ENCODE results near the gene RFX1.
"Not testable (repeated sequence)": the region's sequence is repeated elsewhere in the genome, so short reads cannot be mapped to it uniquely, and the experiment has no call there.

Gene RFX1

DNA sequence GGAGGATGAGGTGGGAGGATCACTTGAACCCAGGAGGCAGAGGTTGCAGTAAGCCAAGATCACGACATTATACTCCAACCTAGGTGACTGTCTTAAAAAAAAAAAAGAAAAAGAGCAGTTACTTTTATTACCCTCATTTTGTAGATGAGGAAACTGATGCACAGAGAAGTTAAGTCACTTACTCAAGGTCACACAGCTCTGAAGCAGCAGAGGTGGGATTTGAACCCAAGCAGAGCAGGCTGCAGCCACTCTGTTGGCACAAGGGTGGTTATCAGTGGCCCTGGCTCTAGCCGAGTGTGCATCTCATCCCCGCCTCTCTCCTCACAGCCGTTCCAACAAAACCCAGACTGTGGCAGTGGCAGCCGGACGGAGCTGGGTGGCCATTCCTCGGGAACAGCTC is 33.1 kb upstream of the RFX1 start:
- no peaks in the 10 kb centered on the region for H3K36me3 ChIP-seq (replicated peaks; ENCODE audit: low read depth, low read length)
- no peak overlapping the region for H3K27ac ChIP-seq (ENCODE audit: low read length)
- no peak overlapping the region for H3K4me2 ChIP-seq (ENCODE audit: low read length)
- H3K9ac ChIP-seq (ENCODE audit: low read length), result no peak overlapping the region
- no peak overlapping the region for H3K4me3 ChIP-seq (ENCODE audit: low read length)
- no peak overlapping the region for H2AFZ ChIP-seq (ENCODE audit: low read depth, low read length)
- no peaks in the 10 kb centered on the region for H4K20me1 ChIP-seq (ENCODE audit: insufficient read depth, low read length)
- no peaks in the 10 kb centered on the region for H3K79me2 ChIP-seq (ENCODE audit: low read length)
- H3K27me3 ChIP-seq (ENCODE audit: low read depth, low read length), result no peaks in the 10 kb centered on the region
- no peaks in the 10 kb centered on the region for H3K9me3 ChIP-seq (ENCODE audit: insufficient read depth, low read length)
- no peaks in the 10 kb centered on the region for H3K4me1 ChIP-seq (ENCODE audit: low read length)
- TF ChIP-seq, protein P1, sequence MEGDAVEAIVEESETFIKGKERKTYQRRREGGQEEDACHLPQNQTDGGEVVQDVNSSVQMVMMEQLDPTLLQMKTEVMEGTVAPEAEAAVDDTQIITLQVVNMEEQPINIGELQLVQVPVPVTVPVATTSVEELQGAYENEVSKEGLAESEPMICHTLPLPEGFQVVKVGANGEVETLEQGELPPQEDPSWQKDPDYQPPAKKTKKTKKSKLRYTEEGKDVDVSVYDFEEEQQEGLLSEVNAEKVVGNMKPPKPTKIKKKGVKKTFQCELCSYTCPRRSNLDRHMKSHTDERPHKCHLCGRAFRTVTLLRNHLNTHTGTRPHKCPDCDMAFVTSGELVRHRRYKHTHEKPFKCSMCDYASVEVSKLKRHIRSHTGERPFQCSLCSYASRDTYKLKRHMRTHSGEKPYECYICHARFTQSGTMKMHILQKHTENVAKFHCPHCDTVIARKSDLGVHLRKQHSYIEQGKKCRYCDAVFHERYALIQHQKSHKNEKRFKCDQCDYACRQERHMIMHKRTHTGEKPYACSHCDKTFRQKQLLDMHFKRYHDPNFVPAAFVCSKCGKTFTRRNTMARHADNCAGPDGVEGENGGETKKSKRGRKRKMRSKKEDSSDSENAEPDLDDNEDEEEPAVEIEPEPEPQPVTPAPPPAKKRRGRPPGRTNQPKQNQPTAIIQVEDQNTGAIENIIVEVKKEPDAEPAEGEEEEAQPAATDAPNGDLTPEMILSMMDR (IDR thresholded peaks at IDR 0.05; ENCODE audit: low read depth, low read length), result no peak

DNA sequence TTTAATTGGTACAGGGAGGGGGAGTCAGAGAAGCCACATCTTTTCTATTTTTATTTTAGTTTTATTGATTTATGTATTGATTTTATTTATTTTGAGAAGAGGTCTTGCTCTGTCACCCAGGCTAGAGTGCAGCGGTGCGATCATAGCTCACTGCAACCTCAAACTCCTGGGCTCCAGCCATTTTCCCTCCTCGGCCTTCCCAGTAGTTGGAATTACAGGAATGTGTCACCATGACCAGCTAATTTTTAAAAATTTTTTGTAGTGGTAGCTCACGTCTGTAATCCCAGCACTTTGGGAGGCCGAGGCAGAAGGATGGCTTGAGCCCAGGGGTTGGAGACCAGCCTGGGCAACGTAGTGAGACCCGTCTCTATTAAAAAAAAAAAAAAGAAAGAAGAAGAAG is 29.6 kb upstream of the RFX1 start:
- no peaks in the 10 kb centered on the region for H4K20me1 ChIP-seq (ENCODE audit: insufficient read depth, low read length)
- no peak overlapping the region for H3K9ac ChIP-seq (ENCODE audit: low read length)
- H3K36me3 ChIP-seq (replicated peaks; ENCODE audit: low read depth, low read length), result no peaks in the 10 kb centered on the region
- no peaks in the 10 kb centered on the region for H3K79me2 ChIP-seq (ENCODE audit: low read length)
- no peak for TF ChIP-seq EZH2phosphoT487 (IDR thresholded peaks at IDR 0.05; ENCODE audit: low read depth)
- TF ChIP-seq, protein P1 (IDR thresholded peaks at IDR 0.05; ENCODE audit: low read depth, low read length), result no peak
- H2AFZ ChIP-seq (ENCODE audit: low read depth, low read length), result no peak overlapping the region
- peaks cover 8% of the 10 kb centered on the region for H3K4me1 ChIP-seq (ENCODE audit: low read length)
- H3K27me3 ChIP-seq (ENCODE audit: low read depth, low read length), result peaks cover 6% of the 10 kb centered on the region
- no peak overlapping the region for H3K4me2 ChIP-seq (ENCODE audit: low read length)
- no peaks in the 10 kb centered on the region for H3K9me3 ChIP-seq (ENCODE audit: insufficient read depth, low read length)
- no peak overlapping the region for H3K27ac ChIP-seq (ENCODE audit: low read length)
- no peak overlapping the region for H3K4me3 ChIP-seq (ENCODE audit: low read length)

DNA sequence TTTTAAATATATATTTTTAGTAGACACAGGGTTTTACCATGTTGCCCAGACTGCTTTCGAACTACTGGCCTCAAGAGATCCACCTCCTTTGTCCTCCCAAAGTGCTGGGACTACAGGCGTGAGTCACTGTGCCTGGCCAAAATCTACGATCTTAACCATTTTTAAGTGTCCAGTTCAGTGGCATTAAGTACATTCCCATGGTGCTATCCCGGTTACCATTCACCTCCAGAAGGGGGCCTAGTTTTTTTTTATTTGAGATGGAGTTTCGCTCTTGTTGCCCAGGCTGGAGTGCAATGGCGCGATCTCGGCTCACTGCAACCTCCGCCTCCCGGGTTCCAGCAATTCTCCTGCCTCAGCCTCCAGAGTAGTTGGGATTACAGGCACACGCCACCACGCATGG is 29.0 kb upstream of the RFX1 start:
- TF ChIP-seq, protein P1 (IDR thresholded peaks at IDR 0.05; ENCODE audit: low read depth, low read length), result peak; percentile 4; the same call in 1 of the 2 replicates
- H3K27ac ChIP-seq (ENCODE audit: low read length); H3K4me2 ChIP-seq (ENCODE audit: low read length); H3K36me3 ChIP-seq (replicated peaks; ENCODE audit: low read depth, low read length); H2AFZ ChIP-seq (ENCODE audit: low read depth, low read length); H3K9ac ChIP-seq (ENCODE audit: low read length); H3K9me3 ChIP-seq (ENCODE audit: insufficient read depth, low read length); H3K4me3 ChIP-seq (ENCODE audit: low read length); H3K4me1 ChIP-seq (ENCODE audit: low read length); H4K20me1 ChIP-seq (ENCODE audit: insufficient read depth, low read length); H3K79me2 ChIP-seq (ENCODE audit: low read length): not testable (repeated sequence)
- H3K27me3 ChIP-seq (ENCODE audit: low read depth, low read length), result peaks cover 12% of the 10 kb centered on the region

- TF ChIP-seq, protein P1 (IDR thresholded peaks at IDR 0.05; ENCODE audit: low read depth, low read length), result no peak
- TF ChIP-seq EZH2phosphoT487 (IDR thresholded peaks at IDR 0.05; ENCODE audit: low read depth), result no peak
- Histone ChIP-seq H3K9me3 (ENCODE audit: insufficient read depth, low read length) (no peaks in the 10 kb centered on the region), H3K9ac (ENCODE audit: low read length) (no peak overlapping the region), H4K20me1 (ENCODE audit: insufficient read depth, low read length) (no peaks in the 10 kb centered on the region), H3K36me3 (replicated peaks; ENCODE audit: low read depth, low read length) (no peaks in the 10 kb centered on the region), H3K4me3 (ENCODE audit: low read length) (no peak overlapping the region), H3K27ac (ENCODE audit: low read length) (no peak overlapping the region), H3K4me2 (ENCODE audit: low read length) (no peak overlapping the region), H3K4me1 (ENCODE audit: low read length) (peaks cover 8% of the 10 kb centered on the region), H3K27me3 (ENCODE audit: low read depth, low read length) (peaks cover 21% of the 10 kb centered on the region), H3K79me2 (ENCODE audit: low read length) (no peaks in the 10 kb centered on the region), H2AFZ (ENCODE audit: low read depth, low read length) (no peak overlapping the region)
These were observed 27.8 kb upstream of the RFX1 start for GRCh38 chr19:14033946-14034345.

Data from OCI-LY3 (cell line).